Mammary epithelial cell (primary cell): Measurements from ENCODE around the gene ZAP70.

Experiments used
- CTCF ChIP-seq, 2 donors: IDR thresholded peaks in 1 of 2; conservative IDR thresholded peaks in 1 of 2; 2 replicates each; pipeline ENCODE4 v1.5.1; 2011 to 2012; ENCODE audit warnings: inconsistent platforms in 2 of 2, low read length in 2 of 2, mild to moderate bottlenecking in 2 of 2, control low read depth in 1 of 2, low read depth in 1 of 2; ENCODE audit not compliant: insufficient read depth in 1 of 2; ENCODE audit errors: extremely low read depth in 1 of 2
- EZH2 ChIP-seq: IDR thresholded peaks from 2 replicates; pipeline ENCODE4 v1.6.1; 2012; ENCODE audit warnings: low read length, inconsistent platforms, borderline replicate concordance

GRCh38 chr2:97739020-97739892 is 25.9 kb downstream of the ZAP70 start:
- no peak for TF ChIP-seq CTCF (conservative IDR thresholded peaks at IDR 0.05 in 1 of 2, IDR thresholded peaks at IDR 0.05 in 1 of 2; ENCODE audit: extremely low read depth in 1 of 2, insufficient read depth in 1 of 2, low read depth in 1 of 2, low read length in 2 of 2)
- TF ChIP-seq EZH2: no peak
